Esophagus muscularis mucosa (tissue), 4 donors: ENCODE results near the gene ST7. TPM values are rescaled to one million over a fixed set of nuclear protein-coding genes. Genes with fewer than 3 reads are reported as not detected.
"Not testable (repeated sequence)": the region's sequence is repeated elsewhere in the genome, so short reads cannot be mapped to it uniquely, and the experiment has no call there.

Source experiments
- DNase-seq: peaks from one replicate; pipeline ENCODE4 v3.0.0-alpha.2; 2017; ENCODE audit errors: extremely low spot score
- H3K27ac ChIP-seq, 4 donors: fragments of 200-600 bp; sonication (generic); replicated peaks in 1 of 4; 1 replicate in 3 of 4; 2 replicates in 1 of 4; pipeline ENCODE4 v1.5.1; 2016 to 2019; ENCODE audit warnings: mild to moderate bottlenecking in 1 of 4
- H3K27me3 ChIP-seq, 4 donors: fragments of 200-600 bp; sonication (generic); one replicate each; pipeline versions ENCODE4 v1.5.1 to v1.6.0; 2016 to 2019
- H3K36me3 ChIP-seq, 4 donors: fragments of 200-600 bp; sonication (generic); one replicate each; pipeline ENCODE4 v1.5.1; 2016 to 2019
- H3K4me1 ChIP-seq, 4 donors: fragments of 200-600 bp; sonication (generic); one replicate each; pipeline ENCODE4 v1.5.1; 2016 to 2019
- H3K4me3 ChIP-seq, 4 donors: fragments of 200-600 bp; sonication (generic); 1 replicate in 2 of 4; 2 replicates in 2 of 4; pipeline ENCODE4 v1.5.1; 2016 to 2019; ENCODE audit warnings: mild to moderate bottlenecking in 4 of 4, moderate library complexity in 1 of 4
- H3K9me3 ChIP-seq, 4 donors: fragments of 200-600 bp; sonication (generic); 1 replicate in 3 of 4; 2 replicates in 1 of 4; pipeline ENCODE4 v1.5.1; 2016 to 2019
- EP300 ChIP-seq: sonication (generic); formaldehyde crosslinking; IDR thresholded peaks from one replicate; pipeline ENCODE4 v1.6.1; 2017; ENCODE audit warnings: antibody characterized with exemption
- POLR2A ChIP-seq: fragments of 450-650 bp; IDR thresholded peaks from one replicate; pipeline ENCODE4 v1.6.1; 2017; ENCODE audit warnings: antibody characterized with exemption, moderate library complexity, mild to moderate bottlenecking, low read depth
- POLR2AphosphoS5 ChIP-seq, 2 donors: sonication (generic); formaldehyde crosslinking; IDR thresholded peaks; one replicate each; pipeline ENCODE4 v1.6.1; 2017; ENCODE audit warnings: antibody characterized with exemption in 2 of 2
- WGBS: methylation state at CpG from one replicate; pipeline ENCODE4 v1.1.5; 2018; 5-methylcytosine and 5-hydroxymethylcytosine counted together
- intact Hi-C: fragments of 100-400 bp; cut with DNase I; formaldehyde crosslinking; loops from one replicate; pipeline ENCODE4 v1.15.1; 2023
- total RNA-seq, 4 donors: library from RNA; depleted of rRNA; stranded (reverse); fragments of >200 nt; gene quantifications; one replicate each; pipeline versions ENCODE4 v1.1.0 to v1.2.1, GENCODE V29; 2016
- TF ChIP-seq, protein P1 (sequence below), 3 experiments: fragments of 200-600 bp in 2 of 3; fragments of 450-650 bp in 1 of 3; sonication (generic) in 2 of 3; IDR thresholded peaks; one replicate each; pipeline ENCODE4 v1.5.1; 2017 to 2019; ENCODE audit warnings: antibody characterized with exemption in 3 of 3, mild to moderate bottlenecking in 2 of 3, moderate library complexity in 1 of 3

Gene ST7
- total RNA-seq, 4 donors from 2014 or later: 16.9 to 22.0 (median 18.2) TPM

DNA sequence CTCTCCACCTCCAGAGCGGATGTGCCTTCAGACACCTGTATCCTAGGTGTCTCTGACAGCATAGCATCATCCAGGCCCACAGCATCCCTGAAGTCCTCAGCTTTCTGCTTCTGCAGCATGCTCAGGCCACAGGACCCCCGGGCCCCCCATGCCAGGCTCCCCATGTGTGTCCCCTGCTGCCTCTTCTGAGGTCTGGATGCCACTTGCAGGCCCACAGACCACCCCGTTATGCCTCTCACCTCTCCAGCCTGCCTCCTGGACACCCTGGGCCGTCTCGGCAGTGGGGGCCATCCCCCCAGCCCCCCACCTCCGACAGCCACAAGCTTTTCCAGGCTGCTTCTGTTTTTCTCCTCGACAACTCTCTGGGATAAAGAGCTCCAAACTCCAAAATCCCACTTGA is 285.2 kb downstream of the ST7 start:
- 88% methylated on average over 7 of the region's 7 CpGs for WGBS
- intact Hi-C loops: no loop called here
- Histone ChIP-seq H3K27ac (no peak overlapping the region), H3K36me3 (no peaks in the 10 kb centered on the region), H3K9me3 (peaks cover 0 to 9% (median 3%) of the 10 kb centered on the region in 4 donors), H3K4me1 (no peaks in the 10 kb centered on the region), H3K4me3 (no peak overlapping the region), H3K27me3 (no peaks in the 10 kb centered on the region)
- no peak for DNase-seq
- TF ChIP-seq POLR2A: no peak
- TF ChIP-seq, protein P1, sequence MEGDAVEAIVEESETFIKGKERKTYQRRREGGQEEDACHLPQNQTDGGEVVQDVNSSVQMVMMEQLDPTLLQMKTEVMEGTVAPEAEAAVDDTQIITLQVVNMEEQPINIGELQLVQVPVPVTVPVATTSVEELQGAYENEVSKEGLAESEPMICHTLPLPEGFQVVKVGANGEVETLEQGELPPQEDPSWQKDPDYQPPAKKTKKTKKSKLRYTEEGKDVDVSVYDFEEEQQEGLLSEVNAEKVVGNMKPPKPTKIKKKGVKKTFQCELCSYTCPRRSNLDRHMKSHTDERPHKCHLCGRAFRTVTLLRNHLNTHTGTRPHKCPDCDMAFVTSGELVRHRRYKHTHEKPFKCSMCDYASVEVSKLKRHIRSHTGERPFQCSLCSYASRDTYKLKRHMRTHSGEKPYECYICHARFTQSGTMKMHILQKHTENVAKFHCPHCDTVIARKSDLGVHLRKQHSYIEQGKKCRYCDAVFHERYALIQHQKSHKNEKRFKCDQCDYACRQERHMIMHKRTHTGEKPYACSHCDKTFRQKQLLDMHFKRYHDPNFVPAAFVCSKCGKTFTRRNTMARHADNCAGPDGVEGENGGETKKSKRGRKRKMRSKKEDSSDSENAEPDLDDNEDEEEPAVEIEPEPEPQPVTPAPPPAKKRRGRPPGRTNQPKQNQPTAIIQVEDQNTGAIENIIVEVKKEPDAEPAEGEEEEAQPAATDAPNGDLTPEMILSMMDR (IDR thresholded peaks at IDR 0.05): no peak
- TF ChIP-seq POLR2AphosphoS5 (IDR thresholded peaks at IDR 0.05): no peak
- no peak for TF ChIP-seq EP300

DNA sequence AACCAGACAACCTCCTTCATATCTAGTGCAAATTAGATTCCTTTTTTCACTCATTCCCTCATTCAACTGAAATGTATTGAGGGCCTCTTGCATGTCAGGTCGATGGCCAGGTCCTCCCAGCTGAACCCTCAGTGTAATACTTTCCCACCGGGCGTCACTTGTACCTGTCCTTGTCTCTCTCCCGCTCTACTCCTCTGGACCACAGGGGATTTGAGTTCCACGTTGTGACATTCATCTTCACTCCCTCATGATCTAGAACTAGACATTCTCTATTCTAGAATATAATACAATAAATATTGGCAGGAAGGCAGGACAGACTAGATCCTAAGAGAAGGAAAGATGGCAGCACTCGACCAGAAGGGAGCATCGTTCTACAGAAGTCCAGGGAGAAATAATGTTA is 285.6 kb downstream of the ST7 start:
- WGBS: 92% methylated on average over 7 of the region's 7 CpGs
- no peaks in the 10 kb centered on the region for H3K4me1 ChIP-seq
- no peak overlapping the region for H3K4me3 ChIP-seq
- peaks cover 0 to 9% (median 3%) of the 10 kb centered on the region in 4 donors for H3K9me3 ChIP-seq
- TF ChIP-seq, protein P1 (IDR thresholded peaks at IDR 0.05): no peak
- TF ChIP-seq EP300: no peak
- no peak for TF ChIP-seq POLR2AphosphoS5 (IDR thresholded peaks at IDR 0.05)
- TF ChIP-seq POLR2A: no peak
- no peak overlapping the region for H3K27ac ChIP-seq
- H3K36me3 ChIP-seq: no peaks in the 10 kb centered on the region
- intact Hi-C loops: no loop called here
- no peaks in the 10 kb centered on the region for H3K27me3 ChIP-seq
- no peak for DNase-seq

DNA sequence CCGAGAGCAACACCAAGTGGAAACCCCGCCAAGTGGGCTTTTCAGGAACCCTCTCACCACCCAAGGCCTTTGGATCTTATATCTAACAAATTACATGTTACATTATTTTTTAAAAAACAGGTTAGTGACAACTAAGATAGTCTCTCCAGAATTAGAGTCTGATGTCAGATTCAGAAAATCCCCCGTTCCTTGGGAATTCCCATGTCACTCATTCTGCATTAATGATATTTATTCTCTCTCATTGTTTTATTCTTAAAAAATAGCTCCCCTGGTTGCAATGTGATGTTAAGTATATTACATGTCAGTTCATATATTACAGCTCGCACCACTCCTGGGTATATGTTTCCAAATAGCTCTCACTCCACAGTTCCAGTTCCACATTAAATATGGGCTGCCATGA is 287.8 kb downstream of the ST7 start:
- DNase-seq: no peak
- TF ChIP-seq POLR2A (no peak), POLR2AphosphoS5 (IDR thresholded peaks at IDR 0.05) (no peak), EP300 (no peak)
- TF ChIP-seq, protein P1 (IDR thresholded peaks at IDR 0.05): no peak
- Histone ChIP-seq H3K27me3 (no peaks in the 10 kb centered on the region), H3K36me3 (no peaks in the 10 kb centered on the region), H3K4me3 (no peak overlapping the region), H3K27ac (no peak overlapping the region), H3K9me3 (peaks cover 0 to 5% (median 0%) of the 10 kb centered on the region in 4 donors), H3K4me1 (no peaks in the 10 kb centered on the region)
- intact Hi-C loops: no loop called here
- WGBS: 92% methylated on average over 4 of the region's 4 CpGs

DNA sequence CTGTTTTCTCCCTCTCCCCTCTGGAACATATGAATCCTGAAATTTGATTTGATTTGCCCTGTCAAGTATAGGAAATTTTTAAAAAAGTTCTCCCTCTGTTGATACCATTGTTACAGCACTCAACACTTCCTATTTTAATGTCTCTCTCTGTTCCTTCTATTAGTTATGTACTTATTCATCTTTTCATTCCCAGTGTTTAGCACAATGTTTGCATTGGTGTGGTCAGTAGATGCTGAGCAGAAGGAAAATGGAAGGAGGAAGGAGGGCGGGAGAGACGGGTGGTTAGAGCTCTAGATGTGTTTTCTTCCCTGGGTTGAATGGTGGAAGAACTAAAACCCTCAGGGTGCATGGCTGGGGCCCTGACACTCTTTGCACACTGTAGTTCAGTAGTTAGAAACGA is 290.1 kb downstream of the ST7 start:
- Histone ChIP-seq H3K36me3 (no peaks in the 10 kb centered on the region), H3K27me3 (no peaks in the 10 kb centered on the region), H3K4me3 (no peak overlapping the region), H3K9me3 (peaks cover 0 to 5% (median 0%) of the 10 kb centered on the region in 4 donors), H3K27ac (no peak overlapping the region), H3K4me1 (no peaks in the 10 kb centered on the region)
- WGBS: 57% methylated on average over 3 of the region's 3 CpGs
- peak; percentile 24 for DNase-seq
- intact Hi-C loops: no loop called here
- TF ChIP-seq, protein P1 (IDR thresholded peaks at IDR 0.05): no peak
- TF ChIP-seq EP300 (no peak), POLR2AphosphoS5 (IDR thresholded peaks at IDR 0.05) (no peak), POLR2A (no peak)

DNA sequence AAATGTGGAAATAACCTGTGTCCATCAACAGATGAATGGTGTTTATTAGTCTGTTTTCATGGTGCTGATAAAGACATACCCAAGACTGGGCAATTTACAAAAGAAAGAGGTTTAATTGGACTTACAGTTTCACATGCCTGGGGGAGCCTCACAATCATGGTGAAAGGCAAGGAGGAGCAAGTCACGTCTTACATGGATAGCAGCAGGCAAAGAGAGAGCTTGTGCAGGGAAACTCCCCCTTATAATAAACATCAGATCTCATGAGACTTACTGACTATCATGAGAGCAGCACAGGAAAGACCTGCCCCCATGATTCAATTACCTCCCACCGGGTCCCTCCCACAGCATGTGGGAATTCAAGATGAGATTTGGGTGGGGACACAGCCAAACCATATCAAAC is 292.4 kb downstream of the ST7 start:
- H3K27me3 ChIP-seq, H3K27ac ChIP-seq, DNase-seq, H3K9me3 ChIP-seq, H3K4me3 ChIP-seq, intact Hi-C loops, H3K4me1 ChIP-seq, H3K36me3 ChIP-seq: not testable (repeated sequence)
- WGBS: 96% methylated on average over 2 of the region's 2 CpGs
